ENCODE results near the gene PLXNB1. TPM values are rescaled to one million over a fixed set of nuclear protein-coding genes. Genes with fewer than 3 reads are reported as not detected.
"Not testable (repeated sequence)": the region's sequence is repeated elsewhere in the genome, so short reads cannot be mapped to it uniquely, and the experiment has no call there.

Gene PLXNB1
- total RNA-seq, 2 experiments from 2014 or later: 1.8 to 4.0 TPM

DNA sequence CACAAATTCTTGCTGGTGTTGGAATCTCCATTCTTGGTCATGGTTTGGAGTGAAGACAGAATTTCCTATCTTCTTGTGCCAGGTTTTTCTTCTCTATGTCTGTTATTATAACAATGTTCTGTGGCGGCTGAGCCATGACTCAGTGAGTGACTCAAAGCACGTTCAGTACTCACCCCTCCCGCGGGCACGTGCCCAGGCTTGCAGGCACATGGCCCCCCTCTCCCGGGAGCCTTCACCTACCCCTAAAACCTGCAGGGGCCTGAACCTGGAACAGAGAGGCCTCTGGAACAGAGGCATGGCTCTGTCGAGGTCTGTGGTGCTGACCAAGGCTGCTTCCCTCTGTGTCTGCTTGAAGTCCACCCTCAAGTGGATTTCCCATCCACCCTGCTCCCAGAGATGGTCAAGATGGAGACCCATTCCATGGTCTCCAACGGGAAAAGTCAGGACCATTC is 27.6 kb downstream of the PLXNB1 start:
- ATAC-seq (no peak), DNase-seq (peak; percentile 31)
- Mint-ChIP-seq H3K27me3 (peaks cover 4% of the 10 kb centered on the region), H3K4me3 (no peak overlapping the region), H3K4me1 (no peaks in the 10 kb centered on the region), H3K9me3 (ENCODE audit: low read depth) (no peaks in the 10 kb centered on the region), H3K36me3 (no peaks in the 10 kb centered on the region), H3K27ac (no peak overlapping the region)
- CTCF ChIA-PET: interaction anchor here (1.8 to 6.0 kb wide), 8 partner anchors 10 to 146 kb away, joined by 5 to 161 read pairs (median 38); no protein-coding TSS in a partner anchor

DNA sequence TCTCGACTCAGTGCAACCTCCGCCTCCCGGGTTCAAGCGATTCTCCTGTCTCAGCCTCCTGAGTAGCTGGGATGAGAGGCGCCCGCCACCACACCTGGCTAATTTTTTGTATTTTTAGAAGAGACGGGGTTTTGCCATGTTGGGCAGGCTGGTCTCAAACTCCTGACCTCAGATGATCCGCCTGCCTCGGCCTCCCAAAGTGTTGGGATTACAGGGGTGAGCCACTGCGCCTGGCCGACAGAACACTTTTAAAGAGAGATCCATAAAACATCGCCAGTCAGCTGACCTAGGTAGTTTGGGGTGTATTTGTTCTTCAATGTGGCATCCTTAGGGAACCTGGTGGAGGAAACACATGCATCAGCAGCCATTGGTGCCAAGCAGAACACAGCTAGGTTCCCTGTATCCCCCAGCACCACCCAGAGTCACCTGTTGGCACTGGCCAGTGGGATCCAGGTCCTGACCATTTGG is 28.4 kb downstream of the PLXNB1 start:
- H3K27ac Mint-ChIP-seq; H3K4me1 Mint-ChIP-seq; H3K27me3 Mint-ChIP-seq; H3K4me3 Mint-ChIP-seq; H3K36me3 Mint-ChIP-seq; ATAC-seq; H3K9me3 Mint-ChIP-seq (ENCODE audit: low read depth): not testable (repeated sequence)
- CTCF ChIA-PET: interaction anchor here (0.7 to 6.0 kb wide), 52 partner anchors 10 to 1786 kb away, joined by 3 to 161 read pairs (median 5); partner anchors contain the start of genes CCDC51, CDC25A, NCKIPSD and PFKFB4
- DNase-seq: peak; percentile 21

- H3K36me3 Mint-ChIP-seq: no peaks in the 10 kb centered on the region
- H3K9me3 Mint-ChIP-seq (ENCODE audit: low read depth): no peaks in the 10 kb centered on the region
- no peak overlapping the region for H3K4me3 Mint-ChIP-seq
- ATAC-seq (peak; percentile 83), DNase-seq (peak; percentile 73)
- H3K4me1 Mint-ChIP-seq: no peaks in the 10 kb centered on the region
- H3K27me3 Mint-ChIP-seq: peaks cover 4% of the 10 kb centered on the region
- H3K27ac Mint-ChIP-seq: no peak overlapping the region
- CTCF ChIA-PET: interaction anchor here (0.6 to 6.0 kb wide), 63 partner anchors 9 to 1785 kb away, joined by 3 to 161 read pairs (median 4); partner anchors contain the start of genes CCDC51, CDC25A, NCKIPSD and PFKFB4
Observed at GRCh38 chr3:48400824-48401433, 29.0 kb downstream of the PLXNB1 start.

DNA sequence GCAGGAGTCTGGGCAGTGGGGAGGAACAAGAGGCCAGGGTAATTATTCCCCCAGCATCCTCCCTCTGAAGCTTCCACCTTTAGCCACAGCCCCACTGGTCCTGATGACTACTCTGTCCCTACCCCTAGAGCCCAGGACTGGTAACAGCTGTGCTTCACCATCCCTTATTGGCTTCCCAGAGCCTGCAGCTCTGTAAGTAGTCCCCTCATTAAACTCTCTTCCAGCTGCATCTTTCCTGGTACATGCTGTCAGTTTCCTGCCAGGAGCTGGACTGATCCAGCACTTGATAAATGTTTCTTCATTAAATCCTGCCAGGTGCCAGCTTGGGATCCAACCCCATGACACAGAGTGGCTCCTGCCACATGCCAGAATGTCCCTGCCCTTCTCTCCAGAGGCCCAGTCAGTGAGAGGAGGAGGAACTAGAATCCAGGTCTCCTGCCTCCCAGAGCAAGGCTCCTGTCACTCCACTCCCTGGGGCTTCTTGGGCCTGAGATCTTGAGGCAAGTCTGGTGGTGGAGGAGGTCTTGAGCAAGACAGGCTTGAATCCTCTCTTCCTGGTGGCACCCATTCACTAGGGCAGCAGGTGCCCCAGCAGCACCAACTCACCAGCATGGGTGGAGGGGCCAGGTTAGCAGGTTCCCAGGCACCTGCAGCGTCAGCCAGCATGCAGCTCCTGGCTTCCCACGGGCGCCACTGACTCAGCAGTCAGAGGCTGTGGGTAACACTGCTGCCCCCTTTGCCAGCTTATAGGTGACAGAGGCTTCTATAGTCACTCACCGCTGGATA is 30.3 kb downstream of the PLXNB1 start:
- Mint-ChIP-seq H3K9me3 (ENCODE audit: low read depth) (no peaks in the 10 kb centered on the region), H3K36me3 (no peaks in the 10 kb centered on the region), H3K27me3 (peaks cover 11% of the 10 kb centered on the region), H3K27ac (no peak overlapping the region), H3K4me1 (no peaks in the 10 kb centered on the region), H3K4me3 (no peak overlapping the region)
- ATAC-seq (no peak), DNase-seq (peak; percentile 40)
- CTCF ChIA-PET: interaction anchor here (0.7 to 6.0 kb wide), 20 partner anchors 8 to 287 kb away, joined by 3 to 161 read pairs (median 8); partner anchors contain the start of genes CCDC51, NCKIPSD, PFKFB4 and SHISA5

DNA sequence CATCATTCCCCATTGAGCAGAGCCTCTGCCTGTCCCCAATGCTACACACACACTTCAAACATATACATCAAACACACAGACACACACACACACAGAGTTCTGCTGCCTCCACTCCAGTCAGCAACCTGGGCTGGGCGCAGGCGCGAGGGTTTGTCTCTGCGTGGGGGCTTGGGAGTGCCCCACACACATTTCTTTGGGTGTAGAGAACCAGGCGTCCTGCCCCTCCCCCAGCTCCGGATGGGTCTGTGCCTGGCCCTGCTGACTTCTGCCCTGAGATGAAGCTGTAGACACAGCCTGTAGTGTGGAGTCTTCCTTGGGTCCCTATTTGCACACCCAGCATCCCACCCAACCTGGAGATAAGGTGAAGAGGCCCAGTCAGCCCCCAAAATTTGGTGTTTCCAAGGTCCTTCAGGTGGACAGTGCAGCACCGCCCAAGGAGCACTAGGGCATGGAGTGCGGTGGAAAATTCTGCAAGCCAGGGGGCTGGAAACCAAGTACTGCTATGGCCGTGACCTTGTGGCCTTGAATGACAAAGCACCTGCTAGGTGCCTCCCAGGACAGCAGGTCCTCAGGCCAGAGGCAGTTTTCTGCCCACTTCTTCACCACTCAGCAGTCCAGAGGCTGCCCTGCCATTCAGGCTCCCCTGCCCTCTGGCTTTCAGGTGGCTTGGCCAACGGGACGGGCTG is 31.0 kb downstream of the PLXNB1 start:
- H3K9me3 Mint-ChIP-seq (ENCODE audit: low read depth): no peaks in the 10 kb centered on the region

GRCh38 chr3:48397767-48398681 is 31.9 kb downstream of the PLXNB1 start:
- ATAC-seq: no peak
- peak; percentile 34 for DNase-seq
- peaks cover 11% of the 10 kb centered on the region for H3K27me3 Mint-ChIP-seq
- no peaks in the 10 kb centered on the region for H3K9me3 Mint-ChIP-seq (ENCODE audit: low read depth)
- no peak overlapping the region for H3K27ac Mint-ChIP-seq
- no peaks in the 10 kb centered on the region for H3K4me1 Mint-ChIP-seq
- H3K36me3 Mint-ChIP-seq: no peaks in the 10 kb centered on the region
- CTCF ChIA-PET: interaction anchor here (1.1 to 4.5 kb wide), 3 partner anchors 10 to 125 kb away, joined by 3 to 161 read pairs (median 43); no protein-coding TSS in a partner anchor
- no peak overlapping the region for H3K4me3 Mint-ChIP-seq

More for the DNA sequence above, 31.0 kb downstream of the PLXNB1 start:
- no peaks in the 10 kb centered on the region for H3K36me3 Mint-ChIP-seq
- CTCF ChIA-PET: interaction anchor here (1.1 to 6.0 kb wide), 9 partner anchors 7 to 161 kb away, joined by 3 to 161 read pairs (median 30); partner anchors contain the start of genes CCDC51 and TMA7
- H3K4me1 Mint-ChIP-seq: no peaks in the 10 kb centered on the region
- H3K4me3 Mint-ChIP-seq: no peak overlapping the region
- no peak for ATAC-seq
- peaks cover 11% of the 10 kb centered on the region for H3K27me3 Mint-ChIP-seq
- H3K27ac Mint-ChIP-seq: no peak overlapping the region
- DNase-seq: peak; percentile 34

GRCh38 chr3:48395714-48396113 is 34.2 kb downstream of the PLXNB1 start:
- Mint-ChIP-seq H3K4me3 (no peak overlapping the region), H3K4me1 (no peaks in the 10 kb centered on the region), H3K27me3 (peaks cover 15% of the 10 kb centered on the region), H3K36me3 (no peaks in the 10 kb centered on the region), H3K9me3 (ENCODE audit: low read depth) (no peaks in the 10 kb centered on the region), H3K27ac (no peak overlapping the region)
- ATAC-seq (no peak), DNase-seq (no peak)
- CTCF ChIA-PET: interaction anchor here (1.3 to 3.6 kb wide), 2 partner anchors 40 to 44 kb away, joined by 3 to 13 read pairs; partner anchors contain the start of genes CCDC51 and TMA7

DNA sequence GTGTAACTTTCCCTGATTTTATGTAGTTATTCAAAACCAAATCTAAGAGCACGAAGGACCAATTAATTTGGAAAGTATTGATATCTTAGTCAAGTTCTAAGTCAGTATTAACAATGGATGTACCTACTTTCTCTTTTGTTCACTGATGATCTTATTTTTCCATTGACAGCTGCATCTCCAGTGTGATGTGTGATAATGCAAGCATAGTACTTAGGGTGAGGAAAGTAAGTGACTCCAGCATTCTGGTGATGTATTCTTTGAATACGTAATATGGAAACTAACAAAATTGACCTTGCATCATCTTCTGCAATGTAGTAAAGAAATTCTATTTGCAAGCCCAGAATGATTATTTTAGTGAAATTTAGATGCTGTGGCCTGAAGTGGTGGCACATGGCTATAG is 35.5 kb downstream of the PLXNB1 start:
- CTCF ChIA-PET: interaction anchor here (1.3 to 3.6 kb wide), 2 partner anchors 42 to 45 kb away, joined by 3 to 13 read pairs; partner anchors contain the start of genes CCDC51 and TMA7
- no peak for DNase-seq
- no peaks in the 10 kb centered on the region for H3K36me3 Mint-ChIP-seq
- H3K27me3 Mint-ChIP-seq: peaks cover 19% of the 10 kb centered on the region
- peak; percentile 39 for ATAC-seq
- H3K27ac Mint-ChIP-seq: no peak overlapping the region
- no peak overlapping the region for H3K4me3 Mint-ChIP-seq
- no peaks in the 10 kb centered on the region for H3K4me1 Mint-ChIP-seq
- no peaks in the 10 kb centered on the region for H3K9me3 Mint-ChIP-seq (ENCODE audit: low read depth)

GRCh38 chr3:48388966-48389365 is 40.9 kb downstream of the PLXNB1 start:
- Mint-ChIP-seq H3K36me3 (no peaks in the 10 kb centered on the region), H3K4me3 (no peak overlapping the region), H3K4me1 (no peaks in the 10 kb centered on the region), H3K27ac (no peak overlapping the region), H3K9me3 (ENCODE audit: low read depth) (no peaks in the 10 kb centered on the region), H3K27me3 (peaks cover 52% of the 10 kb centered on the region)
- ATAC-seq: no peak
- no peak for DNase-seq
- CTCF ChIA-PET: interaction anchor here (1.5 kb wide), 1 partner anchor 11 kb away, joined by 7 read pairs; no protein-coding TSS in a partner anchor

GRCh38 chr3:48387634-48388033 is 42.3 kb downstream of the PLXNB1 start:
- H3K27ac Mint-ChIP-seq: no peak overlapping the region
- no peak for DNase-seq

DNA sequence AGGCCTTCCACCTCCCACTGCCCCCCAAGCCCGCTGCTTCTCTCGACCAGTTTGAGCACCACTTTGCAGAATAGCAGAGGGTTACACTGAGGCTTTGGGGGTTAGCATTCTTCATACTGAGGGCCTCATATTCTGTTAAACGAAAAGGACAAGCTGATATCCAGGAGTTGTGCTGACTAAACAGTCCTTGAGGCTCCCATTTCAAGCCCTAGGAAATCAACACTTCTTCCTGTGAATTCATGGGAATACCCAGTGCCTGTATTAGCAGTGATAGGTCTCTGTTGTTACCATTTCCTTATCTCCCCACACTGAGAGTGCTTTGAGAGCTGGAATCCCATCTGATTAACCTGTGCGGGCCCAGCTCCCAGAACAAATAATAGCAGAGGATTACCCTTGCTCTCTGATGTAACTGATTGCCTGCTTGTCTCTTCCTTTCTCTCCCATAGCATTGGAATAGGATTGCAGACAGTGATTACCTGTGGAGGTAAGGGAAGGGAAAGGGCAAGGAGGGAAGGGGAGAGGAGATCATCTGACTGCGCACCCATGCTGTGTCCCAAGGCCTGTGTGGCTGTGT is 56.9 kb downstream of the PLXNB1 start:
- no peaks in the 10 kb centered on the region for H3K4me1 Mint-ChIP-seq
- no peak for DNase-seq
- H3K27me3 Mint-ChIP-seq: peaks cover 1% of the 10 kb centered on the region
- H3K4me3 Mint-ChIP-seq: no peak overlapping the region
- no peak overlapping the region for H3K27ac Mint-ChIP-seq
- no peak for ATAC-seq
- CTCF ChIA-PET: interaction anchor here (0.7 to 1.2 kb wide), 2 partner anchors 28 to 272 kb away, joined by 3 to 5 read pairs; no protein-coding TSS in a partner anchor
- H3K9me3 Mint-ChIP-seq (ENCODE audit: low read depth): no peaks in the 10 kb centered on the region
- H3K36me3 Mint-ChIP-seq: no peaks in the 10 kb centered on the region

More at GRCh38 chr3:48387634-48388033, 42.3 kb downstream of the PLXNB1 start:
- CTCF ChIA-PET: interaction anchor here (1.5 kb wide), 1 partner anchor 13 kb away, joined by 7 read pairs; no protein-coding TSS in a partner anchor
- Mint-ChIP-seq H3K36me3 (no peaks in the 10 kb centered on the region), H3K9me3 (ENCODE audit: low read depth) (no peaks in the 10 kb centered on the region), H3K4me1 (no peaks in the 10 kb centered on the region), H3K27me3 (peaks cover 61% of the 10 kb centered on the region), H3K4me3 (no peak overlapping the region)
- ATAC-seq: no peak

Measured in activated CD8-positive, alpha-beta memory T cell treated with anti-CD3 and anti-CD28 coated beads, Interleukin-2, amount 10 ng/mL, durations not matched to agents 7 days and 5 days (primary cell).